ENCODE data around the gene P4HA2. TPM values are rescaled to one million over a fixed set of nuclear protein-coding genes. Genes with fewer than 3 reads are reported as not detected.
A peak's percentile ranks its signal among the peaks of the same experiment; 100 is the strongest.

P4HA2 gene
- total and polyA plus RNA-seq, 9 of the 15 experiments (the other 6 are each of a cell fraction or from before 2014, with no cell fraction given): 9.6 to 50.0 (median 12.7) TPM

- no peak for DNase-seq (ENCODE audit: extremely low read depth in 1 of 4, low spot score in 3 of 4)
- 73% methylated on average over 1 of the region's 1 CpG for WGBS (ENCODE audit: insufficient coverage, low coverage, missing lambda C conversion rate)
- H3K9ac ChIP-seq (ENCODE audit: insufficient read depth in 1 of 2, low read depth in 2 of 2, low read length in 2 of 2): no peak overlapping the region
These were observed 31.9 kb downstream of the P4HA2 start for GRCh38 chr5:132195727-132196126.

DNA sequence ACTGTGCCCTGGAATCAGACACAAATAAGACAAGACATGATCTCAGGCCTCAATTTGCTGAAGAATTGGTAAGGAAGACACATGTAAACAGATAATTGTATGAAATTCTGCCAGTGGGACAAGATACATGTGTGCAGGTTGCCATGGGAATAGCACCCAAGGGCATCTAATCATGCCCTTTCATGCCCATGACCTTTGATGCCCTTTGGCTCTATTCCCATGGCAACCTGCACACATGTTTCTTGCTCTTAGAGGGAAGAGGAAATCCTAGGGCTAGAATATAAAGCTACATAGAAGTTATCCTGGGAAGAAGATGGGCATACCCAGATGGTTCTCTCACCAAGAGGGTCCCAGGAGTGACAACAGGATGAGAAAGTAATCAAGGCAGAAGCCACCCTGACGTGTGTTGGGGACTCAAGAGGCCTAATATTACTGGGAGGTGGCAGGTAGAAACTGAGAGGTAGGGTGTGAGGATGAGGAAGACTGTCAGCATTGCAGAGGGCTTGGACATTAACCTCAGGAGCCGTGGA lies 34.4 kb downstream of the P4HA2 start:
- Histone ChIP-seq H3K27ac (ENCODE audit: extremely low read depth, low read depth, low read length) (no peak overlapping the region), H2AFZ (ENCODE audit: low read depth, low read length) (no peak overlapping the region), H3K9me3 (replicated peaks; ENCODE audit: control insufficient read depth, insufficient read depth, low read depth, low read length) (no peaks in the 10 kb centered on the region), H3K4me1 (replicated peaks in 1 of 2; ENCODE audit: control insufficient read depth in 2 of 2, insufficient read depth in 2 of 2, low read length in 2 of 2) (no peaks in the 10 kb centered on the region; a peak in 1 of 5 replicates), H3K9ac (ENCODE audit: insufficient read depth in 1 of 2, low read depth in 2 of 2, low read length in 2 of 2) (no peak overlapping the region), H3K9me1 (ENCODE audit: control insufficient read depth, insufficient read depth, low read length) (no peaks in the 10 kb centered on the region), H3K36me3 (ENCODE audit: control insufficient read depth, insufficient read depth, low read length) (peaks cover 6% of the 10 kb centered on the region; the same call in 2 of the 3 replicates), H3K4me3 (no peak overlapping the region), H4K20me1 (replicated peaks; ENCODE audit: control insufficient read depth, insufficient read depth, low read length) (no peaks in the 10 kb centered on the region), H3K4me2 (ENCODE audit: insufficient read depth, low read length) (no peak overlapping the region), H3K27me3 (ENCODE audit: control insufficient read depth in 2 of 2, insufficient read depth in 2 of 2, low read length in 2 of 2) (no peaks in the 10 kb centered on the region), H3K79me2 (ENCODE audit: control insufficient read depth, insufficient read depth, low read length) (no peaks in the 10 kb centered on the region)
- FAIRE-seq: no peak
- no peak for ATAC-seq
- ChIA-PET CTCF (ENCODE audit: low intra/inter-chr PET ratio) (no interaction called here), POLR2A (interaction anchor here (0.5 to 1.0 kb wide), 4 partner anchors 16 to 303 kb away, joined by 3 to 4 read pairs (median 3); no protein-coding TSS in a partner anchor)
- no TSS peak for BruUV-seq (replicated peaks)
- DNase-seq (ENCODE audit: extremely low read depth in 1 of 4, low spot score in 3 of 4): no peak
- TF ChIP-seq POLR2G (IDR thresholded peaks at IDR 0.05; ENCODE audit: low read depth, low read length) (no peak), RFX1 (IDR thresholded peaks at IDR 0.05) (peak; percentile 25; the same call in 1 of the 2 replicates), ZNF717 (CRISPR knock-in tag; IDR thresholded peaks at IDR 0.05) (no peak)
- intact Hi-C loops (cut with micrococcal nuclease) (no loop called here), in situ Hi-C loops (cut with MboI) (no loop called here)
- WGBS (ENCODE audit: insufficient coverage, low coverage, missing lambda C conversion rate): 28% methylated on average over 2 of the region's 2 CpGs

More at GRCh38 chr5:132195727-132196126, 31.9 kb downstream of the P4HA2 start:
- H3K79me2 ChIP-seq (ENCODE audit: control insufficient read depth, insufficient read depth, low read length): no peaks in the 10 kb centered on the region
- ChIA-PET POLR2A (interaction anchor here (0.6 to 2.7 kb wide), 5 partner anchors 9 to 775 kb away, joined by 3 to 10 read pairs (median 5); no protein-coding TSS in a partner anchor), CTCF (ENCODE audit: low intra/inter-chr PET ratio) (no interaction called here)
- no peak overlapping the region for H3K4me3 ChIP-seq
- H3K27ac ChIP-seq (ENCODE audit: extremely low read depth, low read depth, low read length): no peak overlapping the region
- FAIRE-seq (no peak), ATAC-seq (peak; percentile 41)
- no peak overlapping the region for H2AFZ ChIP-seq (ENCODE audit: low read depth, low read length)
- H3K36me3 ChIP-seq (ENCODE audit: control insufficient read depth, insufficient read depth, low read length): peaks cover 6% of the 10 kb centered on the region; the same call in 2 of the 3 replicates
- H3K9me1 ChIP-seq (ENCODE audit: control insufficient read depth, insufficient read depth, low read length): no peaks in the 10 kb centered on the region
- H3K9me3 ChIP-seq (replicated peaks; ENCODE audit: control insufficient read depth, insufficient read depth, low read depth, low read length): no peaks in the 10 kb centered on the region
- no TSS peak for BruUV-seq (replicated peaks)
- no peaks in the 10 kb centered on the region for H3K27me3 ChIP-seq (ENCODE audit: control insufficient read depth in 2 of 2, insufficient read depth in 2 of 2, low read length in 2 of 2)
- H3K4me2 ChIP-seq (ENCODE audit: insufficient read depth, low read length): no peak overlapping the region
- in situ Hi-C loops (cut with MboI): no loop called here
- H3K4me1 ChIP-seq (replicated peaks in 1 of 2; ENCODE audit: control insufficient read depth in 2 of 2, insufficient read depth in 2 of 2, low read length in 2 of 2): no peaks in the 10 kb centered on the region
- TF ChIP-seq FOXK1 (CRISPR knock-in tag; IDR thresholded peaks at IDR 0.05; ENCODE audit: borderline replicate concordance) (no peak), TEAD4 (IDR thresholded peaks at IDR 0.05; ENCODE audit: low read length) (no peak), TEAD4 (CRISPR knock-in tag; IDR thresholded peaks at IDR 0.05; ENCODE audit: borderline replicate concordance) (no peak), POLR2AphosphoS5 (IDR thresholded peaks at IDR 0.05; ENCODE audit: control insufficient read depth, insufficient read depth, low read depth, low read length) (no peak)
- no peaks in the 10 kb centered on the region; the same call in 1 of the 2 replicates for H4K20me1 ChIP-seq (replicated peaks; ENCODE audit: control insufficient read depth, insufficient read depth, low read length)
- intact Hi-C loops (cut with micrococcal nuclease): no loop called here

Data from K562 (cell line).